Endothelial cell of umbilical vein (primary cell): Measurements from ENCODE around the gene PLEKHG7. TPM values are rescaled to one million over a fixed set of nuclear protein-coding genes. Genes with fewer than 3 reads are reported as not detected.

Experiments used
- BruUV-seq: library from RNA; stranded (reverse); fragments of 400-500 nt; replicated peaks from 2 replicates; lab custom pipeline; 2021; lab: Mats Ljungman, UMichigan
- CTCF ChIA-PET: fragments of 300-600, 350-600 bp; sonication (Branson Sonifier 250); formaldehyde crosslinking; loops from one replicate; lab custom pipeline; 2021; ENCODE audit warnings: antibody characterized with exemption, inconsistent platforms; lab: Charles Lee
- POLR2A ChIA-PET: fragments of 300-600, 350-600 bp; sonication (Branson Sonifier 250); formaldehyde crosslinking; loops from one replicate; lab custom pipeline; 2021; ENCODE audit warnings: antibody characterized with exemption, inconsistent platforms; lab: Charles Lee
- DNase-seq: peaks from one replicate; pipeline ENCODE4 v3.0.0-alpha.2; 2011; ENCODE audit warnings: low read depth, low spot score
- FAIRE-seq: peaks from 2 replicates; lab custom pipeline; 2011; peaks lifted over from hg19 to GRCh38; lab: Jason Lieb, UNC
- H2AFZ ChIP-seq: 2 replicates; pipeline ENCODE4 v1.6.0; 2012; ENCODE audit warnings: low read depth, low read length, control low read depth, inconsistent platforms
- H3K27ac ChIP-seq: 2 replicates; pipeline ENCODE4 v1.5.1; 2011; ENCODE audit warnings: low read depth, mild to moderate bottlenecking, control low read depth, low read length, moderate library complexity; ENCODE audit not compliant: insufficient read depth
- H3K27me3 ChIP-seq, 2 experiments: 2 replicates each; pipeline versions ENCODE4 v1.6.0 to v1.6.1; 2011; ENCODE audit warnings: low read length in 2 of 2, mixed read lengths in 1 of 2; ENCODE audit not compliant: control insufficient read depth in 2 of 2, insufficient read depth in 2 of 2
- H3K36me3 ChIP-seq, 2 experiments: 2 replicates in 1 of 2; 3 replicates in 1 of 2; pipeline ENCODE4 v1.5.1; 2011; ENCODE audit warnings: low read length in 2 of 2, mild to moderate bottlenecking in 1 of 2, moderate library complexity in 1 of 2; ENCODE audit not compliant: control insufficient read depth in 2 of 2, insufficient read depth in 2 of 2; ENCODE audit errors: extremely low read depth in 1 of 2
- H3K4me1 ChIP-seq: 3 replicates; pipeline ENCODE4 v1.5.1; 2011; ENCODE audit warnings: mild to moderate bottlenecking, low read length; ENCODE audit not compliant: control insufficient read depth, insufficient read depth; ENCODE audit errors: extremely low read depth
- H3K4me2 ChIP-seq: 2 replicates; pipeline ENCODE4 v1.6.1; 2011; ENCODE audit warnings: low read length, control low read depth, mixed read lengths; ENCODE audit not compliant: insufficient read depth
- H3K4me3 ChIP-seq, 3 experiments: fragments of 200-600 bp in 1 of 3; sonication (generic), shearing (Covaris generic) in 1 of 3; replicated peaks in 1 of 3; 2 replicates each; pipeline ENCODE4 v1.5.1; 2011 to 2016; ENCODE audit warnings: control low read depth in 3 of 3, low read length in 3 of 3, mild to moderate bottlenecking in 2 of 3, inconsistent platforms in 1 of 3, low read depth in 1 of 3, moderate library complexity in 1 of 3; ENCODE audit not compliant: insufficient read depth in 1 of 3
- H3K79me2 ChIP-seq: 2 replicates; pipeline ENCODE4 v1.6.0; 2012; ENCODE audit warnings: low read length, inconsistent platforms; ENCODE audit not compliant: control insufficient read depth, insufficient read depth
- H3K9ac ChIP-seq: replicated peaks from 2 replicates; pipeline ENCODE3; 2011; ENCODE audit warnings: low read length, control low read depth; ENCODE audit not compliant: insufficient read depth; ENCODE audit errors: extremely low read depth
- H3K9me1 ChIP-seq: replicated peaks from 3 replicates; pipeline ENCODE4 v1.6.0; 2011; ENCODE audit warnings: mild to moderate bottlenecking, low read length; ENCODE audit not compliant: control insufficient read depth, insufficient read depth; ENCODE audit errors: extremely low read depth
- H3K9me3 ChIP-seq: replicated peaks from 2 replicates; pipeline ENCODE4 v1.5.1; 2012; ENCODE audit warnings: low read length, inconsistent platforms; ENCODE audit not compliant: control insufficient read depth, insufficient read depth
- H4K20me1 ChIP-seq: replicated peaks from 2 replicates; pipeline ENCODE3; 2011; ENCODE audit warnings: mild to moderate bottlenecking, low read length; ENCODE audit not compliant: control insufficient read depth, insufficient read depth; ENCODE audit errors: extremely low read depth
- CTCF ChIP-seq, 2 donors: IDR thresholded peaks; 1 replicate in 1 of 2; 2 replicates in 1 of 2; pipeline ENCODE4 v1.5.1; 2011; ENCODE audit warnings: low read length in 2 of 2, mild to moderate bottlenecking in 2 of 2, moderate library complexity in 2 of 2, control low read depth in 1 of 2, inconsistent platforms in 1 of 2, low read depth in 1 of 2; ENCODE audit not compliant: insufficient read depth in 1 of 2; ENCODE audit errors: extremely low read depth in 1 of 2
- EZH2 ChIP-seq: IDR thresholded peaks from 2 replicates; pipeline ENCODE4 v1.6.1; 2012; ENCODE audit warnings: borderline replicate concordance, low read depth, mild to moderate bottlenecking, moderate library complexity, low read length, inconsistent platforms; ENCODE audit not compliant: severe bottlenecking
- FOS ChIP-seq: IDR thresholded peaks from 2 replicates; pipeline ENCODE4 v1.6.1; 2011; ENCODE audit warnings: mild to moderate bottlenecking, low read length, moderate library complexity, borderline replicate concordance; ENCODE audit not compliant: insufficient read depth
- GATA2 ChIP-seq: IDR thresholded peaks from 2 replicates; pipeline ENCODE4 v1.7.0; 2011; ENCODE audit warnings: low read depth, mild to moderate bottlenecking, moderate library complexity, mixed read lengths, low read length; ENCODE audit not compliant: insufficient read length, insufficient read depth
- JUN ChIP-seq: IDR thresholded peaks from 2 replicates; pipeline ENCODE4 v1.6.1; 2011; ENCODE audit warnings: borderline replicate concordance, low read depth; ENCODE audit not compliant: insufficient read length, insufficient read depth
- MAX ChIP-seq: IDR thresholded peaks from 2 replicates; pipeline ENCODE4 v1.6.1; 2011; ENCODE audit not compliant: insufficient read depth, insufficient read length
- MYC ChIP-seq: IDR thresholded peaks from one replicate; pipeline ENCODE4 v1.6.1; 2011; ENCODE audit warnings: mild to moderate bottlenecking, low read depth, low read length
- POLR2A ChIP-seq: IDR thresholded peaks from 2 replicates; pipeline ENCODE4 v1.6.1; 2012; ENCODE audit warnings: low read depth, mild to moderate bottlenecking, control low read depth, low read length
- POLR2AphosphoS5 ChIP-seq: IDR thresholded peaks from 2 replicates; pipeline ENCODE4 v1.6.1; 2012; ENCODE audit warnings: low read depth, mild to moderate bottlenecking, control low read depth, low read length, moderate library complexity; ENCODE audit not compliant: insufficient read depth
- dilution Hi-C: fragments of 300-500 bp; cut with MboI; formaldehyde crosslinking; loops from one replicate; pipeline ENCODE4 v1.15.0; 2019; ENCODE audit warnings: low sequenced_read_pairs; ENCODE audit not compliant: extremely low pct_ligation_motif_present
- intact Hi-C: fragments of 100-400 bp; cut with micrococcal nuclease; formaldehyde crosslinking; loops from one replicate; pipeline ENCODE4 v1.10.0; 2022
- polyA plus RNA-seq, 4 experiments: library from polyadenylated mRNA; depleted of rRNA in 3 of 4; stranded (reverse) in 3 of 4; unstranded in 1 of 4; fragments of >200 nt; gene quantifications; 2 replicates each; pipeline versions ENCODE4 v1.2.1 to v1.2.3, GENCODE V29; 2011 to 2012; ENCODE audit warnings: missing spikeins in 1 of 4
- total RNA-seq: library from RNA; stranded (reverse); gene quantifications from 2 replicates; pipeline ENCODE4 v1.2.3, GENCODE V29; 2021

PLEKHG7 gene
- total and polyA plus RNA-seq, 2 donors (not counting 3 experiments of a cell fraction or from before 2014, with no cell fraction given): not detected

GRCh38 chr12:92779902-92780301 is 77.1 kb downstream of the PLEKHG7 start:
- no peak overlapping the region for H3K4me2 ChIP-seq
- no peaks in the 10 kb centered on the region for H3K27me3 ChIP-seq
- H3K9me3 ChIP-seq: no peaks in the 10 kb centered on the region
- ChIA-PET POLR2A (no interaction called here), CTCF (no interaction called here)
- TF ChIP-seq MAX (no peak), MYC (no peak), JUN (no peak), FOS (no peak), POLR2AphosphoS5 (no peak), EZH2 (no peak), POLR2A (no peak), CTCF (IDR thresholded peaks at IDR 0.05; ENCODE audit: extremely low read depth in 1 of 2, insufficient read depth in 1 of 2, low read depth in 1 of 2, low read length in 2 of 2) (no peak), GATA2 (no peak)
- peaks cover 1% of the 10 kb centered on the region for H3K79me2 ChIP-seq
- DNase-seq (no peak), FAIRE-seq (no peak)
- BruUV-seq: no TSS peak
- no peak overlapping the region for H3K9ac ChIP-seq
- intact Hi-C loops (loop anchor here (2.0 kb wide), 1 partner anchor 33 kb away; no protein-coding TSS in a partner anchor), dilution Hi-C loops (no loop called here)
- peaks cover 0 to 6% of the 10 kb centered on the region in 2 experiments for H3K36me3 ChIP-seq
- no peaks in the 10 kb centered on the region for H3K9me1 ChIP-seq
- no peak overlapping the region for H2AFZ ChIP-seq
- peaks cover 4% of the 10 kb centered on the region for H3K4me1 ChIP-seq
- no peak overlapping the region for H3K27ac ChIP-seq
- no peak overlapping the region for H3K4me3 ChIP-seq
- no peaks in the 10 kb centered on the region for H4K20me1 ChIP-seq
